Measurements from ENCODE around the gene P2RX5.

Gene P2RX5

GRCh38 chr17:3678821-3679530, 17.0 kb downstream of the P2RX5 start:
- DNase-seq, result no peak

- DNase-seq, result no peak
These were observed 17.7 kb downstream of the P2RX5 start for GRCh38 chr17:3678095-3678820.

- DNase-seq, result no peak
These were observed 20.1 kb downstream of the P2RX5 start for GRCh38 chr17:3675886-3676285.

GRCh38 chr17:3672571-3672970, 23.4 kb downstream of the P2RX5 start:
- no peak for DNase-seq

- DNase-seq, result no peak
These were observed 26.4 kb downstream of the P2RX5 start for GRCh38 chr17:3669548-3669947.

GRCh38 chr17:3669085-3669347, 26.9 kb downstream of the P2RX5 start:
- no peak for DNase-seq

GRCh38 chr17:3668279-3669084, 27.5 kb downstream of the P2RX5 start, which contains the start of the genes EMC6 and TAX1BP3:
TSS of gene EMC6 (plus strand) at chr17:3668812. CDS start at chr17:3669147, 335 bp downstream.
TSS of gene TAX1BP3 (minus strand) at chr17:3668578. CDS start at chr17:3668526, 52 bp downstream.
- DNase-seq, result peak; percentile 98 to 99

GRCh38 chr17:3667366-3668278, 28.3 kb downstream of the P2RX5 start:
- no peak for DNase-seq

GRCh38 chr17:3666516-3666915, 29.4 kb downstream of the P2RX5 start:
- no peak for DNase-seq

GRCh38 chr17:3665834-3666233, 30.1 kb downstream of the P2RX5 start:
- no peak for DNase-seq

GRCh38 chr17:3663102-3664011, 32.6 kb downstream of the P2RX5 start:
- no peak for DNase-seq

GRCh38 chr17:3660311-3660891, 35.6 kb downstream of the P2RX5 start:
- no peak for DNase-seq

GRCh38 chr17:3659541-3660111, 36.3 kb downstream of the P2RX5 start:
- no peak for DNase-seq

- no peak for DNase-seq
These were observed 37.0 kb downstream of the P2RX5 start for GRCh38 chr17:3658784-3659449.

- no peak for DNase-seq
These were observed 37.8 kb downstream of the P2RX5 start for GRCh38 chr17:3657874-3658783.

GRCh38 chr17:3657588-3657869, 38.4 kb downstream of the P2RX5 start:
- no peak for DNase-seq

GRCh38 chr17:3656755-3657587, 39.0 kb downstream of the P2RX5 start:
- no peak for DNase-seq

- no peak for DNase-seq
These were observed 39.6 kb downstream of the P2RX5 start for GRCh38 chr17:3656353-3656752.
